Activated gamma-delta T cell treated with Interleukin-2 at 50 U/mL for 16 hours (primary cell): ENCODE data around the gene PLA2G6.

Source experiments
- DNase-seq: peaks from one replicate; pipeline ENCODE4 v3.0.0-alpha.2; 2020

PLA2G6 gene

DNA sequence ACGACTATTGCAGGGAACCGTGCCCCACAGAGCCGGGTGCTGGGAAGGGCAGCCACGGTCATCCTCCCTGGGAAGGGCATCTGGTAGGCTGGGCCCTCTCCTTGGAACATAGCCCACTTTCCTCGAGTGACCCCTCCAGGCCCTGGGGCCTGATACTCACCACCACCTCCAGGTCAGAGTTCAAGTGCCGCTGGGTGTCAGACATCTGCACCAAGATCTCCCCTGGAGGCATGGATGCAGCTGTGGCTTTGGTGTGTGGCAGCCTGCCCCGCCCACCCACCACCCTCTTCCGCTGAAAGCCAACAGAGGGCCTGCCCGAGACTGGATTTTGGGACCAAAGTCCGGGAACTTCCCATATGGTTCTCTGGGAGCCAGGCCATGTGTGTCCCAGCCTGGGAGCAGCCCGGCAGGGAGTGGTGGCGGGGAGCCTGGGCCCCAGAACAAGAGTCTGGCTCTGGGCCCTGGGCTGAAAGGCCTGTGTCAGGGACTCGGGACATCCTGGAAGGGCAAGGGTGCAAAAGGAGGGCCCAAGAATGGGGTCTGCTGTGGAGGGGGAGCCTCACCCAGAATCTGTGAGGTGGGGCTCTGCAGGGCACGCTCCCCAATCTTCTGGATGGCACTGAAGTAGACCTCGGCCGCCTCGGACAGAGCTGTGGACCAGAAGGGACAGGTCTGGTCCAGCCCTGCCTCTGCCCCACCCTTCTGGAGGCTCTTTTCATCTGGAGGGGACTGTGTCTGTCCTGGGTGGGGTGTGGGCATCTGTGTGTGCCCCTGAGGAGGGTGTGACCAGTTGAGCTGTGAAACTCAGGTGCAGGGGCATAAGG, 73.7 kb downstream of the PLA2G6 start:
- no peak for DNase-seq

DNA sequence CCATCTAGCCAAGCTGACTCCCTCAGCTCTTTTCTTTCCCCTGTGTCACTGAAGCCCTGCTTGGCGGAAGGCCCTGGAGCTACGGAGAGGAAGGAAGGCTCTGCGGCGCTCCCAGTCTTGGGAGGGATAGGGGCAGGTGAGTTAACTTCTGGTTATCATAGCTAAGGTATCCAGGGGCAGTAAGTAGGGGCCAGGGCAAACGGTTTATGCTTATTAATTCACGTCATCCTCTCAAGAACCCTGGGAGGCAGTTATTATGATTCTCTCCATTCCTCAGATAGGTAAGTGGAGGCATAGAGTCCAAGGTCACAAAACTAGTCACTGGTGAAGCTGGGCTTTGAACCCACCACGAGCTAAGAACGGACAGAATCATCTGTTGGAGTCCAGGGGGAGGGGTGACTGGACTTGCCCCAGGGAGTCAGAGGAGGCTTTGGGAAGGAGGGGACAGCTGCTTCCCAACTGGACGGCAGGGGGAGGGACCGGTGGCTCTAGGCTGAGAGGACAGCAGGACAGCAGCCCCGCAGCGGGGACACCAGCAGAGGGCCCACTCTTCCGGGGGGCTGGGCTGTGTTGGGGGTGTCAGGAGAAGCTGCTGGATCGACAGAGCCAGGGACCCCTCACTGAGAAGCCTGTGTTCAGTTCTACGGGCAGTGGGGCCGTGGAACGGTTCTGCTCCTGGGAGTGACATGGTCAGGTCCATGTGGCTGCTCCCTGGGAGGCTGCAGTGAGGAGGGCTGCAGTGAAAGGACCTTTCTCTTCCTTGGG, 74.6 kb downstream of the PLA2G6 start:
- DNase-seq = no peak

GRCh38 chr22:38104084-38104483, 77.5 kb downstream of the PLA2G6 start:
- no peak for DNase-seq

GRCh38 chr22:38103641-38104040, 78.0 kb downstream of the PLA2G6 start:
- DNase-seq = no peak

GRCh38 chr22:38098410-38099249, 83.0 kb downstream of the PLA2G6 start:
- no peak for DNase-seq

DNA sequence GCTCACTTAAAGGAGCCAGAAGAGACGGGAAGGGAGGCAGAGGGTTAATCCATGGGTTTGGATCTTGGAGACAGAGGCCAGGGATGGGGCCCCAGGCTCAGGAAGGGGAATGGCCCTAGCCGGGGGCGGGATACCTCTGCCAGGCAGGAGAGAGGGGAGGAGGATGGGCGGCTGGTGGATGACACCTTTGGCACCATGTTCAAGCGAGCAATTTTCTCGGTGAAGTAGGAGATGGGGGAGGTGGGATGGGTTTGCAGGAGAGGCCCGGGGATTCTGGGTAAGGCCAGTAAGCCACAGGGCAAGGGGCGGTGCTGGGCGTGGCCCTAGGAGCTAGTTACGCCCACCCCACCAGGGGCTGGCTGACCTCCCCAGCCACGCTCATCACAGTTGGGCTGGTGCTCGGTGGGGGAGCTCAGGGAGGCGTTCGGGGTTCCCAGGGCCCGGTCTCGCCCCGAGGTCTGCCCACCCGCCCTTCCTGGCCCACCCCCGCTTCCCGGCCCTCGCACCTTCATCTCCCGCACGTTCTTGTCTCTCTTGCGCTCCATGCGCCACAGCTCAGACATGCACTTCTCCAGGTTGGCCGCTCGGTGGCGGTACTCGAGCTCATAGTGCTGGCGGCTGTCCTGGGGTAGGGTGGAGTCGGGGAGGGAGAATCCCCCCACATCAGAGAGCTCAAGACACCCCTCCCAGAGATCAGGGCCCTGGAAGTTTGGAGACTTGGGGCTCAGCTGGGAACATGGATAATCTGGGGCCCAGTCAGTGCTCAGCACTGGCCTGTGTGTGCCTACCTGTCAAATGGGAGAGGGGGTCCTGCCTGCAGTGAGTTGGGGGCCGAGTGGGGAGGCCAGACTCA, 83.8 kb downstream of the PLA2G6 start:
- no peak for DNase-seq

- no peak for DNase-seq
Observed at GRCh38 chr22:38097058-38097457, 84.6 kb downstream of the PLA2G6 start.

GRCh38 chr22:38089474-38089851, 92.2 kb downstream of the PLA2G6 start:
- DNase-seq = no peak

DNA sequence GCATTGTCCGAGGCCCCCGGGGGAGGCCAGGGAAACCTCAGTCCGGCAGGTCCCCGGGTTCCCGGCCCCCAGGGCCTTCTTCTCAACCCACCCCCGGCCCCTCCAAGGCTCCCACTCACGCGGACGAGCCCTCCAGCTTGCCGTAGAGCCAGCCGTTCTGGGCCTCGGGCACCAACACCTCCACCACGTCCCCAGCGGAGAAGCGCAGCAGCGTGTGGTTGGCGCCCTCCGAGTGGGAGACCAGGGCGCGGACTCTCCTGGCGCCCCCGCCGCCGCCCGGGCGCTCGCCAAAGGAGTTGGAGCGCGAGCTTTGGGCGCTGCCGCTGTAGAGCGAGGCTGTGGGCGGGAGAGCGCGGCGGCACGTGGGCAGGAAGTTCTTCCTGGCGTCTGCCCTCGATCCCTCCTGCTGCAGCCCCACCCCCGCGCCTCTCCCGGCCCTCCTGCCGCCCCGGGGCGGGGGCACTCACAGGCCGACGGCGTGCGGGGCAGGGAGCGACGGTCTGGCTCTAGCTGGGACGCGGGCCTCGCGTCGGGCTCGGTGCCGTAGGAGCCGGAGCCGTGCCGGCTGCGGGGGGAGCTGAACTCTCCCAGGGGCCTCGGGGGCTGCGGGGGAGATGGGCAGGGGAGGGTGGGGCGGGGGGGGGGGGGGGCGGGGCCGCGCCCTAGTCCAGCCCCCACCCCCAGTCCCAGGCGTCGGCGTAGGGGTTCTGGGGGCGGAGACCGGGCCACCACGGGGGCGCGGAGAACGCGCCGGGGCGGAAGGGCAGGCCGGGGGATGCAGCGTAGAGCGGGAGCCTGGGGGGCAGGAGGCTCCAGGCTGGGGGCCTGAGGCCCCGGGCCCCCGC, 92.8 kb downstream of the PLA2G6 start:
- DNase-seq = no peak

- DNase-seq = no peak
Observed at GRCh38 chr22:38087855-38088254, 93.8 kb downstream of the PLA2G6 start.

GRCh38 chr22:38086942-38087341, 94.7 kb downstream of the PLA2G6 start:
- no peak for DNase-seq

DNA sequence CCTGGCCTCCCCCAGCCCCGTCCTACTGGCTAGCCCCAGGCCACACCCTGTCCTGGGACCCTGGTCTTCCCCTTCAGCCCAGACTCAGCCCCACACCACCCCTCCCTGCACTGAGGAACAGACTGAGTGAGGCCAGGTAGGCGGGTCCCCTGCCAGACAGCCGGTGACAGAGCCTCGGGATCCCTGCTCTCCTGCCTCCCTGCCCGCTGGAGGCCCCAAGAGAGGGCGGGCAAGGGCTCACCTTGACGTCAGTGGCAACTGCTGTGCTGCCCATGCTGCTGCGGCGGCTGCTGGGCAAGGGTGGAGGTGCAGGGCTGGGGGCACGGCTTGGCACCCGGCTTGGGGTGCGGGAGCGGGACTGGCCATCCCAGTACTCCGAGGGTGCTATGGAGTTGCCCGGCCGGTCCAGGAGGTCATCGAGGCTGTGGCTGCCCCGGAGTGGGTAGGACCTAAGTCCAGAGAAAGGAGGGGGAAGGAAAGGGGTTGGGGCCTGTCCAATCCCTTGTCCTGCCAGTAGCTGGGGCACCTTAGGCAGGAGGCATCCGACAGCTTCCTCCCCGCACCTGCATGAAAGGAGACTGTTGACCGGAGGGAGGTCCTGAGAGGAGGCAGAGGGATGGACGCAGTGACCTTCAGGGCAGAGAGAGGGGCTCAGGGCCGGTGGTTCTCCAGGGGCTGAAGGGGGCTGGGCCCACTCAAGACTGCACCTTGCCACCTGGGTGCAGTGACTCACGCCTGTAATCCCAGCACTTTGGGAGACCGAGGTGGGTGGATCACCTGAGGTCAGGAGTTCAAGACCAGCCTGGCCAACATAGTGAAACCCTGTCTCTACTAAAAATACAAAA, 95.4 kb downstream of the PLA2G6 start:
- no peak for DNase-seq

- no peak for DNase-seq
Observed at GRCh38 chr22:38085501-38085900, 96.1 kb downstream of the PLA2G6 start.

DNA sequence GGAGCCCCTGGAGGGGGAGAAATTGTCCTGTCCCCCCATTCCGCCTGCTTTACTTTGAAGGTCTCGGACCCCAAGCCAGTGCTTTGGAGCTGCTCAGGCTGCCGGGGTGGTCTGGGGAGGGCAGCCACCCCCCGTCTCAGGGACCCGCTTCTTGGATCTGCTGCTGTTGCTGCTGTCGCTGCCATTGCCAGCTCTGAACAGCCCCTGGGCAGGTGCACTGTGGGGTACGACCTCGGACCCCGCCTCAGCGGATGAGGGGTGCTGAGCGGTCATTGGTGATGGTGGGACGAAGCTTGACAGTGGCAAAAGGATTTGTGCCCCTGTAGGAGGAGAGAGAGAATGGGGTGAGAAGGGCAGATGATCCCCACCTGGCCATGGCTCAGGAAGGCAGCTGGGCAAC, 96.6 kb downstream of the PLA2G6 start:
- DNase-seq = no peak

- DNase-seq = no peak
Observed at GRCh38 chr22:38083931-38084631, 97.5 kb downstream of the PLA2G6 start, which contains the start of gene SLC16A8. Gene SLC16A8, minus strand, starts transcription at chr22:38084184. Its CDS starts 1,311 bp downstream, at chr22:38082873.

DNA sequence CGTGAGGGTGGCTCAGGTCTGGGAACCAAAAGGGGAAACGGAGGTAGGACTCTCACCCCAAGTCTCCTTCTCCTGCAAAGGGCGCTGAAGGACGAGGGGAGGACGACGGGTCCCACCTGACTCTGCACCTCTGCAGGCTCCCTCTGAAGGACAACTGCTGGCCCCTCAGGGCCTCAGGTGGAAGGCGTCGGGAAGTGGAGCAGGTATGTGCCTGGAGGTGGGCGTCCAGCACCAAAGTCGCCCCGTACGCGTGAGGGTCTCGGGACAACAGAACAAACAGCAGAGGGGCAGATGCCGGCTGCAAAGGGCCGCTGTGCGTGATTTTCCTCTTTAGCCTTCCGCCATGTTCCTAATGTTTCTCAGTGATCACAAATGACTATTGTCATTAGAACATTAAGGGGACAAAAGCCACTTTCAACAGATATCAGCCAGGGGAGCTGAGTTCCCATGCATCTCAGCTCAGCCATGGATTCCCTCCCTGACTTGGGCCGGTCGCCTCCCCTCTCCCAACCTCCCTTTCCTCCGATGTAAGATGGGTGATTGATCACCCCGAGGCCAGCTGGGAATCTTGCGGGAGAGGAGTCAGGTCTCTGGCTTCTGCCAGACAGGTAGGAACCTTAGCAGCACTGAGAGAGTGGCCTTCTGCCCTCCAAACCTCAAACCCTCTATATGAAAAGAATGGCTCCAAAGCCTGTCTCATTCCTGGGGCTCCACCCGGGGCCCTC, 98.5 kb downstream of the PLA2G6 start:
- no peak for DNase-seq

- no peak for DNase-seq
Observed at GRCh38 chr22:38081941-38082828, 99.4 kb downstream of the PLA2G6 start.

- DNase-seq = no peak
Observed at GRCh38 chr22:38081636-38081940, 100.0 kb downstream of the PLA2G6 start.
